DOHH2 (cell line): ENCODE measurements around the gene EPHB3.

ENCODE experiments used
- CTCF ChIP-seq: fragments of 200-600 bp; sonication (generic); IDR thresholded peaks from one replicate; pipeline ENCODE4 v1.5.1; 2014; ENCODE audit warnings: antibody characterized with exemption, mild to moderate bottlenecking, low read depth, low read length; ENCODE audit not compliant: poor library complexity, severe bottlenecking
- EZH2phosphoT487 ChIP-seq: fragments of 200-600 bp; sonication (generic); IDR thresholded peaks from 2 replicates; pipeline ENCODE4 v1.6.1; 2017; ENCODE audit warnings: borderline replicate concordance, mild to moderate bottlenecking, antibody characterized with exemption, low read length, moderate library complexity, mixed read lengths

- TF ChIP-seq CTCF = no peak
- no peak for TF ChIP-seq EZH2phosphoT487
Observed at GRCh38 chr3:184616436-184616835, 54.9 kb downstream of the EPHB3 start.
